Mesothelial cell of epicardium (in vitro differentiated cells): Measurements from ENCODE around the gene HNF1B. TPM values are rescaled to one million over a fixed set of nuclear protein-coding genes. Genes with fewer than 3 reads are reported as not detected.

Source experiments
- DNase-seq, 2 experiments: peaks; one replicate each; pipeline ENCODE4 v3.0.0; 2021; ENCODE audit warnings: low spot score in 2 of 2; ENCODE audit not compliant: unreplicated experiment in 2 of 2
- H3K27ac Mint-ChIP-seq: 2 replicates; pipeline ENCODE4 v1.8.0; 2021; ENCODE audit warnings: mixed read lengths
- H3K27me3 Mint-ChIP-seq: 2 replicates; pipeline ENCODE4 v1.8.0; 2021; ENCODE audit warnings: low read depth, mixed read lengths
- H3K36me3 Mint-ChIP-seq: 2 replicates; pipeline ENCODE4 v1.8.0; 2021; ENCODE audit warnings: mixed read lengths
- H3K4me1 Mint-ChIP-seq: 2 replicates; pipeline ENCODE4 v1.8.0; 2021; ENCODE audit warnings: mixed read lengths
- H3K4me3 Mint-ChIP-seq: 2 replicates; pipeline ENCODE4 v1.8.0; 2021; ENCODE audit warnings: mild to moderate bottlenecking, moderate library complexity, mixed read lengths
- H3K9me3 Mint-ChIP-seq: 2 replicates; pipeline ENCODE4 v1.8.0; 2021; ENCODE audit warnings: mixed read lengths
- CTCF ChIP-seq: fragments of 200-600 bp; sonication (generic); IDR thresholded peaks from one replicate; pipeline ENCODE4 v1.5.0; 2021; ENCODE audit warnings: antibody characterized with exemption; ENCODE audit not compliant: unreplicated experiment
- total RNA-seq: library from RNA; stranded (reverse); gene quantifications from 3 replicates; pipeline ENCODE4 v1.2.1, GENCODE V29; 2021

The HNF1B gene
- total RNA-seq, 1 donor from 2014 or later = 0.29 TPM

DNA sequence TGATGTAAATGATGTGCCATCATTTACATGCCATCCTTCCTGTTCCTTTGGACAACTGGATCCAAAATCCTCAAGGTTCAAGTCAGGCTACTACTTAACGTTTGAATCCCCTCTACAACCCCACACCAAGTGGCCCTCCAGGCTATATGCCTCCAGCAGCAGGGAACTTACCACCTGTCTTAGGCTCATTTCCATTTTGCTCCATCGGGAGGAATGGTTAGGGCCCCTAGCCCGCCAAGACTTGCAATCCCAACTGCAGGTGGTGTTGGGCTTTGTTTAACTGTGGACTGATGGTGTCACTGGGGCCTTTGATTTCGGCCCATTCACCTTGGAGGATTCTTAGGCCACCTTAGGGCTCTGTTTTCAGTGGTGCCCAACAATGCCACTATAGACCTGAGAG is 9.7 kb downstream of the HNF1B start:
- no peaks in the 10 kb centered on the region for H3K4me1 Mint-ChIP-seq

GRCh38 chr17:37732316-37732715 is 12.5 kb downstream of the HNF1B start:
- TF ChIP-seq CTCF = no peak
- no peak overlapping the region for H3K27ac Mint-ChIP-seq
- peaks cover 34% of the 10 kb centered on the region for H3K27me3 Mint-ChIP-seq
- no peaks in the 10 kb centered on the region for H3K9me3 Mint-ChIP-seq
- H3K4me3 Mint-ChIP-seq = no peak overlapping the region
- H3K4me1 Mint-ChIP-seq = no peaks in the 10 kb centered on the region
- H3K36me3 Mint-ChIP-seq = no peaks in the 10 kb centered on the region
- no peak for DNase-seq

More for the DNA sequence above, 9.7 kb downstream of the HNF1B start:
- H3K27ac Mint-ChIP-seq = no peak overlapping the region
- H3K9me3 Mint-ChIP-seq = no peaks in the 10 kb centered on the region
- no peak for TF ChIP-seq CTCF
- no peak for DNase-seq
- peaks cover 61% of the 10 kb centered on the region for H3K27me3 Mint-ChIP-seq
- no peaks in the 10 kb centered on the region for H3K36me3 Mint-ChIP-seq
- H3K4me3 Mint-ChIP-seq = no peak overlapping the region

DNA sequence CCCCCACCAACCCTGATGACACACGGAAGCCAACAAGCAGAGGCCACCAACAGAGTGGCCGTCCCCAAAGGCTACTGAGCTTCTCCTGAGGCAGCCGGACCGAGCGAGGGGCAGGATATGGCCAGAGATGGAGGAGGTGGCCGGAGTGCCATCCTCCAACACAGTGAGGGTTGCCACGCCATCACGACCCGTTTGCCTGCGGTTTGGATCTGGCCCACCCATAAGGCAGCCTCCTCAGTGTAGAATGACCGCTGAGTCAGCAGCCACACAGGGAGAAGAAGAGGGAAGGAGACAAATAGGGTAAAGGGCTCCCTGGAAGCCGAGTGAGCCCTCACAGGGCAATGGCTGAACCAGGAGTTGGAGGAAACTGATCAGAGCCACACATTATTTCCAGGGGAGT is 13.8 kb downstream of the HNF1B start:
- Mint-ChIP-seq H3K9me3 (no peaks in the 10 kb centered on the region), H3K27me3 (peaks cover 21% of the 10 kb centered on the region), H3K4me1 (peaks cover 4% of the 10 kb centered on the region), H3K36me3 (no peaks in the 10 kb centered on the region), H3K4me3 (no peak overlapping the region), H3K27ac (no peak overlapping the region)
- TF ChIP-seq CTCF = no peak
- DNase-seq = no peak

DNA sequence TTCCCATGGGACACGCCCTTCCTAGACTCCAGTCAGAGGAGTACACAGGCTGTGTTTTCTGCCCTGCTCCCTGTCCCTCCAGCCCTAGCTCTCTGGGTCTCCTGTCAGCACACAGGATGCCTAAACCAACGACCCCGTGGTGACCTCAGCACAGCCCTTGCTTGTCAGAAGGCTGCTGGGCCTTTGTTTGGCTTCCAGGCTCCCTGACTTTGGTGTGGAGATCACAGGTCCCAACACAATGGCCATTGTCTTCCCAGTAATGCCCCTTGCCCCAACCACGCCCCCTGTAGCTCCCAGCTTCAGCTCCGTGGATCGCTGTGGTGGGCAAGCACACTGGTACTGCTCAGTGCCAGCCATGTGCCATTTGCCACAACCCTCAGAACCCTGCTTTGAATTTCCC is 15.0 kb downstream of the HNF1B start:
- no peak overlapping the region for H3K27ac Mint-ChIP-seq
- no peaks in the 10 kb centered on the region for H3K36me3 Mint-ChIP-seq
- peaks cover 14% of the 10 kb centered on the region for H3K27me3 Mint-ChIP-seq
- TF ChIP-seq CTCF = no peak
- H3K4me1 Mint-ChIP-seq = peaks cover 12% of the 10 kb centered on the region
- no peaks in the 10 kb centered on the region for H3K9me3 Mint-ChIP-seq
- DNase-seq = no peak
- no peak overlapping the region for H3K4me3 Mint-ChIP-seq

DNA sequence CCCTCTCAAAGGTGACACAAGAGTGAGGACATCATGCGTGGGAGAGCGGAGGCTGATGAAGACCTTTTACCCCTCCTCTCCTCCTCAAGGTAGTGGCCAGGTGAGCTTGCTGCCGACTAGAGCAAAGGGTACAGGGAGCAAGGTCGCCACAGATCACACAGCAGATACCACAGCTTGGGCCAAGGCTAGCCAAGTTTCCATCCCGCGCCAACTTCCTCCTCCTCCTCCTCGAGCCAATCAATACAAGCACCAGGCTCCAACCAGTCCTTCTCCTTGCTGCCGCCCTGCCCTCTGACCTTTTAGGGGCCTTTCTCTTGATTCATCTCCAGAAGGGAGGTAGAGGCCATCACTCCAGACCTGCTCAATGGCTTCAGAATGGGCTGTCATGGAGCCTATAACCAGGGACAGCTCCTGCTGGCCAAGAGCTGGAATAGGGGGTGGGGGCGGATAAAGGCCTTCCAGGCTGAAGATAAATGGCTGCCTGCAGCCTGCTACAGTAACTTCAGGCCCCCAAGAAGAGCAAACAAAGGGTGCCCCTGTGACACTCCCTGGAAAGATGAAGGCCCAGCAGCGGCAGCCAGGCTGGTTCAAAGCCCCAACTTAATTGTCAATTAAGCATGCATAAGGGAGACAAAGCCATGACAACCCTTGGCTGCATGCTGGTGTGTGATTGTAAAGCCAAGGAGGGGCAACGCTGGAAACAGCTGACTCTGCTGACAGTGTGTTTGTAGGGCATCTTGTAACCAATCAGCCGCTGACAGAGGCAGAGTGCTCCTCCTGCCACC is 17.8 kb downstream of the HNF1B start:
- DNase-seq = no peak
- no peak for TF ChIP-seq CTCF
- Mint-ChIP-seq H3K27ac (no peak overlapping the region), H3K4me1 (peaks cover 12% of the 10 kb centered on the region), H3K4me3 (no peak overlapping the region), H3K36me3 (no peaks in the 10 kb centered on the region), H3K27me3 (peaks cover 4% of the 10 kb centered on the region), H3K9me3 (no peaks in the 10 kb centered on the region)
